ENCODE measurements around the gene SCN9A. TPM values are rescaled to one million over a fixed set of nuclear protein-coding genes. Genes with fewer than 3 reads are reported as not detected.

Gene SCN9A
- total RNA-seq, 1 experiment from 2014 or later: 1.3 TPM

- H3K36me3 Mint-ChIP-seq (ENCODE audit: insufficient read depth in 1 of 3, low read depth in 3 of 3): no peaks in the 10 kb centered on the region
- H3K56ac ChIP-seq (ENCODE audit: insufficient read length, low read depth, low read length): no peak overlapping the region
- H3K79me2 ChIP-seq (ENCODE audit: insufficient read depth, low read length): no peaks in the 10 kb centered on the region
- no peak overlapping the region for H2AFZ ChIP-seq (ENCODE audit: low read length)
- H3K9me3 Mint-ChIP-seq: no peaks in the 10 kb centered on the region
- no peak for DNase-seq
- no peak overlapping the region for H3K9ac ChIP-seq (ENCODE audit: extremely low read depth, insufficient read length, low read length)
- no peak overlapping the region for H2BK20ac ChIP-seq (ENCODE audit: low read depth, low read length, poor library complexity, severe bottlenecking)
- H3K18ac ChIP-seq (ENCODE audit: insufficient read length, low read depth, low read length): no peak overlapping the region
- no peak overlapping the region for H3K27ac Mint-ChIP-seq
- H4K20me1 ChIP-seq (ENCODE audit: control insufficient read depth, insufficient read depth, insufficient read length): no peaks in the 10 kb centered on the region
- no peak overlapping the region for H3T11ph ChIP-seq (ENCODE audit: low read length)
- WGBS (ENCODE audit: extremely low coverage, insufficient read length, low lambda C conversion rate): no CpG with 5 or more reads among the region's 2 CpGs
- H3K4ac ChIP-seq (ENCODE audit: low read depth, low read length): no peak overlapping the region
- no peak overlapping the region for H4K8ac ChIP-seq (replicated peaks; ENCODE audit: insufficient read length, low read depth, low read length)
- no peaks in the 10 kb centered on the region for H3K23me2 ChIP-seq (ENCODE audit: insufficient read length, low read depth, low read length, poor library complexity, severe bottlenecking)
- no peak overlapping the region for H4K5ac ChIP-seq (ENCODE audit: insufficient read length, low read depth, low read length)
- no peak overlapping the region for H2BK120ac ChIP-seq (ENCODE audit: low read depth, low read length, poor library complexity, severe bottlenecking)
- no peak overlapping the region for H2BK15ac ChIP-seq (ENCODE audit: low read depth, low read length)
- no peak overlapping the region for H2BK12ac ChIP-seq (ENCODE audit: insufficient read length, low read depth, low read length)
- H2AK5ac ChIP-seq (ENCODE audit: insufficient read length, low read length): no peak overlapping the region
- no peaks in the 10 kb centered on the region for H3K27me3 Mint-ChIP-seq (ENCODE audit: low read depth)
- 0 out of 4 replicates have a peak, but pooled peaks cover 0 to 2% of the 10 kb centered on the region in 2 experiments for H3K4me1 Mint-ChIP-seq
- H3K4me3 Mint-ChIP-seq: no peak overlapping the region
- H3K79me1 ChIP-seq (ENCODE audit: insufficient read depth, low read depth, low read length, poor library complexity, severe bottlenecking): no peaks in the 10 kb centered on the region
- no peaks in the 10 kb centered on the region for H3K9me3 ChIP-seq (ENCODE audit: control insufficient read depth, low read depth, low read length)
- no peak overlapping the region for H2BK5ac ChIP-seq (ENCODE audit: insufficient read length, low read length)
- no peak overlapping the region for H3K27ac ChIP-seq (ENCODE audit: insufficient read length, low read depth, low read length)
- no peaks in the 10 kb centered on the region for H3K27me3 ChIP-seq (ENCODE audit: insufficient read depth, low read length)
- no peak overlapping the region for H3K14ac ChIP-seq (ENCODE audit: insufficient read depth, low read length)
- H3K23ac ChIP-seq (ENCODE audit: insufficient read length, low read depth, low read length): no peak overlapping the region
- TF ChIP-seq CTCF (conservative IDR thresholded peaks at IDR 0.05): no peak
- H3K4me1 ChIP-seq (ENCODE audit: insufficient read depth, low read length): no peaks in the 10 kb centered on the region
- H4K91ac ChIP-seq (ENCODE audit: insufficient read length, low read depth, low read length): no peak overlapping the region
- no peak overlapping the region for H3K4me2 ChIP-seq (ENCODE audit: insufficient read depth, insufficient read length, low read length)
Measured at GRCh38 chr2:166155589-166155988, 220.2 kb downstream of the SCN9A start.

All from H9 (cell line).